Keratinocyte (primary cell): ENCODE measurements around the gene ZNF335.

ENCODE experiments used
- CTCF ChIP-seq, 3 experiments: IDR thresholded peaks in 1 of 3; conservative IDR thresholded peaks in 1 of 3; optimal IDR thresholded peaks in 1 of 3; 2 replicates in 2 of 3; 3 replicates in 1 of 3; pipeline versions ENCODE3 to v1.5.1; 2011; ENCODE audit warnings: low read length in 3 of 3, mild to moderate bottlenecking in 3 of 3, moderate library complexity in 2 of 3, control low read depth in 1 of 3, inconsistent platforms in 1 of 3; ENCODE audit not compliant: insufficient read depth in 2 of 3; ENCODE audit errors: extremely low read depth in 1 of 3
- EZH2 ChIP-seq: IDR thresholded peaks from one replicate; pipeline ENCODE4 v1.6.1; 2012; ENCODE audit warnings: inconsistent platforms, mild to moderate bottlenecking, low read length, moderate library complexity

- no peak for TF ChIP-seq CTCF (optimal IDR thresholded peaks at IDR 0.05 in 1 of 3, IDR thresholded peaks at IDR 0.05 in 1 of 3, conservative IDR thresholded peaks at IDR 0.05 in 1 of 3; ENCODE audit: extremely low read depth in 1 of 3, insufficient read depth in 2 of 3, low read length in 3 of 3)
- TF ChIP-seq EZH2, result no peak
These were observed 18.3 kb downstream of the ZNF335 start for GRCh38 chr20:45953672-45954071.
